GM19455 (cell line): Measurements from ENCODE around the gene GPD2.

ENCODE experiments used
- ATAC-seq: cut with Tn5 transposase; IDR thresholded peaks from one replicate; pipeline ENCODE4 v1.9.1; 2021; ENCODE audit not compliant: unreplicated experiment

GPD2 gene

DNA sequence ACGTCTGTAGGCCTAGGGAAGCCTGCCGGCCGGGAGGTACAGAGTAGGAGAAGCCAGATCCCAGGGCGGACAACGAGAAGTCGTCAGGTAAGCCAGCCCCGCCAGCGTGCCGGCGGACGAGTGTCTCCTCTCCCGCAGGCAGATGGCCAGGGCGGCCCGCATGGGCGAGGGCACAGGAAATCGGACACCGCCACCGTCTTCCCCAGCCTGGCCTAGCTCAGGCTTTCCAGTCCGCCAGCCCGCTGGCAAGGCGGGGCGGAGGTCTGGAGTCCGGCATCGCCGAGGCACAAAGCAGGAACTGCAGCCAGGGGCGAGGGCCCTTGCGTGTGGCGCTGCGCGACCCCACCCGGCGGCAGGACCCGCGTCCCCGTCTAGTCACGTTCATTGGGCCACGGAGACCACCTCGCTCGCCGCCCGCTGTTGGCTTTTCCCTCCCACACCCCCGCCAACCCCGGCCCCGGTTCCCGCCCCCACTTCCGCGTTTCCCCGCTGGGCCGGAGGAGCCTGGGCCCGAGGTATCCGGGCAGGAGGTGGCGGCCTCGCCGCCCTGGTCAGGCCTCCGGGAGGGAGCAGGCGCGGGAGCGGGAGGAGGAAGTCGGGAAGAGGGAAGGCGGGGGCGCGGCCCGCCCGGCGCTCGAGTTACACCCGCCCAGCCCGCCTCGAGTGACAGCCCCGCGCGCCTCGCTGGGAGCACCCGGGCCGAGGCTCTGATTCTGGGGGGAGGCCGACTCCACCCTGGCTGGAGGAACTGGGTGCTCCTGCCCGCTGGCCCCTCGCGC, at the start of gene GPD2:
Gene GPD2 (plus strand): TSS at position 662 of the 779 bp plus-strand sequence. CDS start 39,727 bp downstream, outside the sequence.
- ATAC-seq: peak; percentile 59

DNA sequence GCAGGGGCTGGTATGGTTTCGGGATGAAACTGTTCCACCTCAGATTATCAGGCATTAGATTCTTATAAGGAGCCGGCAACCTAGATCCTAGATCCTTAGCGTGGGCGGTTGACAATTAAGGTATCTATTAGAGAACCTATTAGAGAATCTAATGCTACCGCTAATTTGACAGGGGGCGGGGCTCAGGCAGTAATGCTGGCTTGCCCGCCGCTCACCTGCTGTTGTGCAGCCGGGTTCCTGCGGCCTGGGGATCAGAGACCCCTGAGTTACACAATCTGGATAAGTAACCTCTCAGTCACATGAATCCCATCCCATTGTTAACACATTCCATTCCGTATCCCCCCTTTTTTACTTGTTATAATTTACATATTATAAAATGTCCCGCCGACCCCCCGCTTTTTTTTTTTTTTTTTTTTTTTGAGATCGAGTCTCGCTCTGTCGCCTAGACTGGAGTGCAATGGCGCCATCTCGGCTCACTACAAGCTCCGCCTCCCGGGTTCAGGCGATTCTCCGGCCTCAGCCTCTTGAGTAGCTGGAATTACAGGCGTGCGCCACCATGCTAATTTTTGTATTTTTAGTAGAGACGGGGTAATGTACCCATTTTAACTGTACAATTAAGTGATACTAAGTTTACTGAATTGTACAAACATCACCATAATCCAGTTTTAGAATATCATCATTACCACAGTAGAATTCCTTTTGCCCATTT, 42.0 kb upstream of the GPD2 start:
- ATAC-seq: no peak

DNA sequence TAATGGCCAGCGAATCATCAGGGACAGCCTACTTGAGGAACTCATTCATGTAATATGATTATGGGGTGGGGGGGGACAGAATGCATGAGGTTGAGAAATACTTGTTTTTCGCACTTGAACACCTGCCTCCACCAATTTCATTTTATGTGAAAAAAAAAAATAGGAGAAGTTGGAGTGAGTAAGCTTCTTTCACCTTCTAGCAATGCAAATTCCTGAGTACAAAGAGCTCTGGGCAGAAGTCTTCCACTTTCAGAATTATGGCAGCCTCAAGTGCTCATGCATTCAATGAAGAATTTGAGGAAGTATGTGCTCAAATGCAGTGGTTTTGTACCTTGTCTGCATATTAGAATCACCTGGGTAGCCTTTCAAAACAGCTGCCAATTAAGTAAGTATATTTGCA, 40.1 kb upstream of the GPD2 start:
- ATAC-seq: no peak

DNA sequence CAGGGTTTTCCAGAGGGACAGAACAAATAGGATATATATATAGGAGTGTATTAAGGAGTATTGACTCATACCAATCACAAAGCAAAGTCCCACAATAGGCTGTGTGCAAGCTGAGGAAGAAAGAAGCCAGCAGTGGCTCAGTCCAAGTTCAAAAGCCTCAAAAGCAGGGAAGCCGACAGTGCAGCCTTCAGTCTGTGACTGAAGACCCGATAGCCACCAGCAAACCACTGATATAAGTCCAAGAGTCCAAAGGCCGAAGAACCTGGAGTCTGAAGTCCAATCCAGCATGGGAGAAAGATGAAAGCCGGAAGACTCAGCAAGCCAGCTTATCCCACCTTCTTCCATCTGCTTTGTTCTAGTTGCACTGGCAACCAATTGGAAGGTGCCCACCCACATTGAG, 39.0 kb upstream of the GPD2 start:
- ATAC-seq: no peak

DNA sequence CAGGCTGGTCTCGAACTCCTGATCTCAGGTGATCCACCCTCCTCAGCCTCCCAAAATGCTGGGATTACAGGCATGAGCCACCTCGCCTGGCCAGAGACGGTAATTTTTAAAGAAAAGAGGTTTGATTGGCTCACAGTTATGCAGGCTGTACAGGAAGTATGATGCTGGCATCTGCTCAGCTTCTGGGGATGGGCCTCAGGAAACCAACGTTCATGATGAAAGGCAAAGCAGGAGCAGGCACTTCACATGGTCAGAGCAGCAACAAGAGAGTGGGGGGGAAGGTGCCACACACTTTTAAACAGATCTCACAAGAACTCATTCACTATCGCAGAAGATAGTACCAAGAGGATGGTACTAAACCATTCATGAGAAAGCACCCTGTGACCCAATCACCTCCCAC, 38.0 kb upstream of the GPD2 start:
- ATAC-seq: no peak

DNA sequence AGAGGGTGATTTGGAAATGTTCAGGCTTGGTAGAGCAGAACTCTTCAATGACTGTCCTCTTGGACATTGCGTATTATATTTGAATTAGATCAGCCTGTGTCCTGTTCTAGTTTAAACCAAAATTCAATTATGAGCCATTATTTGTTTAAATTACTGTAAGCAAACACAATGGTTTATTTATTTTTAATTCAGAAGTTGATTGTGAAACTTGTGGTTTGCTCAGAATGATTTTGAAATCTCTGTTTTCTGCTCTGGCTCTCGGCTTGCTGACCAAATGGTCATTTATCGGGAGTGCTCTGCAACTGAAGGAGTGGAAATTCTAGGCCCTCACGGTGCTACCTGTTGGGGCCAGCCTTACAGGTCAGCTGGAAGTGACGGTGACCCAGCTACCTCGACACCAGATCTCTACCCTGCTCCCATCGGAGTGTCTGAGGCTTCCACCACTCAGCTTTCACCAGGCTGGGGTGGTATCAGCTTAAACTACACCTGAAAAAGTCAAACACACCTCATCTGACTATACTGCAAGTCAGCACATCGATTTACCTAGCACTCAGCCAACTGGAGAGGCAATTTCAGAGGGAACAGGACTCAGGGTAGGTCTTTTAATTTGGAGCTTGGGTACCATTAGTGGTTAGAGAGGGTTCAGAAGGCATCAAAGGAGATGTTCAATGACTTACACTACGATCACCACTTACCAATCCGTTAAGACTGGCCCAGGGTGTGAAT, 36.8 kb upstream of the GPD2 start:
- no peak for ATAC-seq

DNA sequence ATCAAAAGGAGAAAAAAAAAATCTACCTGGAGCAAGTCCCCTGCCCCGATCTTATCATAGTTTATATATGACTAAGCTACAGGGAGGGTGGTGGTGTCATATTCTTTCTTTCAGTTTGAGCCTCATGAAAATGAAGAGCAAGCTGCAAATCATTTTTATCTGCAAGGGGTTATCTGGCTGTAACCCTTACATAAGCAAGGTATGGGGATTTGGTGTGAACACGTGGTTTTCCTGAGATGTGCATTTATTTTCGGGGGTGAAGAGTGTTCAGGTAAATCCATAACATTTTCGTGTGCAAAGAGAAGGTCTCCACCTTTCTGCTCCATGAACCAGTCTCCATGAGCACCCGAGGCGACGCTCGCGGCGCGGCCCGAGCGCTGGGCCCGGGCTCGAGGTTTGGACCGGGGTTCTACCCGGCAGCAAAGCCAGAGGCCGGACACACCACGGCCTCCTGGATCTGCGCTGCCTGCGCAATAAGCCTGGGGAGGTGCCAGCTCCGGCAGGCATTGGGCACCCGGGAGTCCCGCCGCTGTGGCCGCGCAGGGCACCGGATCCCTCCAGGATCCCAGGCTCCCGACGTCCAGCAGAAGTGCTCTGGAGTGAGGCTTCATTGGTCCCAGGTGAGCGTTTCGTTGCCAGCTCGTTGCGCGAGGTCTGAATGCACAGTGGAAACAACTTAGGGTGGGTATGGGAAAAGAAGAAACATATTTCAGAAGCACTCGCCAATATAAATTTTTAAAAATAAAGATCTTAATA, 36.1 kb upstream of the GPD2 start:
- peak; percentile 40 for ATAC-seq

DNA sequence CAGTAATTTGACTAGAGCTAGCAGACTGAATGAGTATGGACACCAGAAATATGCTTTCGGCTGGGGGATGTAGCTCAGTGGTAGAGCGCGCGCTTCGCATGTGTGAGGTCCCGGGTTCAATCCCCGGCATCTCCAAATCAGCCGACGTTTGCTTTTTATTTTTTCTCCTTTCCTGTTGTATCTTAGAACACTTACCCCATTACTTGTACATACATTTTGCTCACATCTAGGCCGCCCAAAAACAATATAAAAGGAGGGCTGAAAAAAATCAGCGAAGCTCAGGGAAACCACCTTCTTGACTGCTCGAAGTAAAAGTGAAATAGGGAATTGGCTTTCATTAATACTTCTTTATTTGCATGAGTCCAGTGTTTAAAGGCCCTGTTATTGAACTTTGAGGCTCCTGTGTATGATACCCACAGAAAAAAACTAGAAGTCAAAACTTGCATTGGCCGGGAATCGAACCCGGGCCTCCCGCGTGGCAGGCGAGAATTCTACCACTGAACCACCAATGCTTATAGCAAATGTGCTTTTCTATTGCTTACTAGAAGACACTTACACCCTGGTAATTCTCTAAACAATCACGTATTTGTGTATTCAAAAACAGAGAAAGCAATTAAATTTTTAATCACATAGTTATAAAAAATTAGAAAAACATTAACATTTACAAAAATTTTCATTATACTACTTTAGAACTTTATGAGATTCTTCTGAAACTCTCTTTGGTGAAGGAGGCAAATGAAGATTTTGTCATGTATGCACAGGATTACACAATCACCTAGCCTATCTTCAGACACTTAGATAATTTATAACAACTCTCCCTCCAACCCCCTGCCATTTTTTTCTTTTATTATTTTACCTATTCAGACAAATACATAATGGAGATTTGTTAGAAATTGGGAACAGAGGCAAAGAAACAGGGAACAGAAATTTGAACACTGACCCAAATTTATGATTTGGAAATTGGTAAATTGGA, 35.2 kb upstream of the GPD2 start:
- peak; percentile 66 for ATAC-seq

DNA sequence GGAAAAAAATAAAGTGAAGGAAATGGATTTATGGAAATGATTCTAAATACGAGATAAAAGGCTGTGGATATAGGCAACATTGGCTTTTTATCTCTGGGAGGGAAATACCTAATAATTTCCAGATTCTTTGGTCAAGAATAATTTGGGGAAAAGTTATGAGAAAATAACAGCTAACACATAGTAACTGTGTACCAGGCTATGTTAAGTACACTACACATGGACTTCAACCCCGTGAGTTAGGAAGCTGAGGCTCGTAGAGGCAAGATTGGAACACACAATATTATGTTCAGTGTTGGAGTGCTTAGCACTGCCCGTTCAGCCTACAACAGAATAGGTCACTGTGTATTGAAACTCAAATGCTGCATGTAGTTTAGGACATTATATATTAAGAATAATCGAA, 34.3 kb upstream of the GPD2 start:
- ATAC-seq: no peak

DNA sequence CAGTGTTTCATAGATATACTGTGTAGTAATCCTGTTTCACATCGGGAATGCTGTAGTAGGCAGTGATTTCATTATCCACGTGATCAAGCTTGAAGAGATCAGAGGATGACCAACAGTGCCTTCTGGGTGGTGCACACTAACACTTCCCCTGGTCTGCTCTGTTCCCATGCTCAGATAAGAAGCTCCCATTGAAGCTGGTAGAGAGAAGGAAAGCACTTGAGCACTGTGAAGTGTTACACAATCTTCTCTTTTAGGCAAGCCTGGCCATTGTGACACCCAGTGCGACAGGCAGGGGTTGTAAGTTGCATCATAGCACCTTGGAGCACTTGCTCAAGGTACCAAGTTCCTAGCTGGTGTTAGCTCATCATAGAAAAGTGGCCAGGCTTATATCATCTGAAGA, 30.6 kb upstream of the GPD2 start:
- no peak for ATAC-seq

DNA sequence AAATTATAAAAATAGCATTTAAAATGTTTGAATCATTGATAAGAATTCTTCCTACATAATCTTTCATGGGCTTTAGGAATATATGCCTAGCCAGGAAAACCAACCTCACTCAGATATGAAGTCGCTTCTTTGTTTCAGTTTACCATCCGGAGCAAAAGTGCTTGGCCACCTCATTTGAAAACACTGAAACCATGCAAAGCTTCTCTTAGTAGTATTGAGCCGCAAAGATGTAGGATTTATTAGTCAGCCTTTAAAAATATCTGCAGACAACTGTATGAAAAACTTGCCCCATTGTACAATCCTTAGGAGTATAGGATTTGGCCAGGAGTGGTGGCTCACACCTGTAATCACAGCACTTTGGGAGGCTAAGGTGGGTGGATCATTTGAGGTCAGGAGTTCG, 24.3 kb upstream of the GPD2 start:
- no peak for ATAC-seq

DNA sequence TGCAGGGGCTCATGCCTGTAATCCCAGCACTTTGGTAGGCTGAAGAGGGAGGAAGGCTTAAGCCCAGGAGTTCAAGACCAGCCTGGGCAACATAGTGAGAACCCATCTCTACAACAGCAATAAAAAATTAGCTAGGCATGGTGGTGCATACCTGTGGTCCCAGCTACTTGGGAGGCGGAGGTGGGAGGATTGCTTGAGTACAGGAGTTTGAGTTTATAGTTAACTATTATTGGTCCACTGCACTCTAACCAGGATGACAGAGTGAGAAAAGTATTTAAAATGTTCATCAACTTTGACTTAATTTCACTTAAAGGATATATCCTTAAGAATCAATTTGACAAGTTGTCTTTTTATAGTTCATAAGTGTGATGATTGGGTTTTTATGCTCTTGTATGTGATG, 14.3 kb upstream of the GPD2 start:
- no peak for ATAC-seq

DNA sequence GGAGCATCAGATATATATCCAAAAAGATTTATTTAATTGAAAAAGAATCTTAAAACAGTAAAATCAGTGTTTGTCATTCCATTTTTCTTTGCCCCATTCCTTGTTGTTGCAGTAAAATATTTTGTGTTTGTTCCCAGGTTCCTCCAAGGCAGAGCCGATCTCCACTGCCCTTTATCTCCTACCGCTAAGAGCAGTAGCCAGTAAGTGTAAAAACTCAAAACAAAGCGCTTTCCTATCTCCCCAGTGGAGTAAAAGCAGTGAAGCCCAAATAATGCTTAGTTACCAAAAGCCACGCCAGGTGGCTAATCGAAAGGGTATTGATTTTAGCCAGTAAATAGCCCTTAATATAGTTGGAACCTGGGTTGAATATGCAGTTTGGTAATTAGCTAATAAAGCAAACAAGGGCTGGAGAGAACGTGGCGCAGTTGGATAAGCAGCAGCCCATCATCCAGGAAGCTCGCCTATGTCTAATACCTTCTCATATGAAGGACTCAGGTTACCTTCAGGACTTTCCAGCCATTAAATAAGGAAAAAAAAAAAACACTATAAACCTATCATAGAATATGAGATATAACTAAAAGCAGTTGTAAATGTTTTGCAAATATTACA, 12.4 kb upstream of the GPD2 start:
- no peak for ATAC-seq

DNA sequence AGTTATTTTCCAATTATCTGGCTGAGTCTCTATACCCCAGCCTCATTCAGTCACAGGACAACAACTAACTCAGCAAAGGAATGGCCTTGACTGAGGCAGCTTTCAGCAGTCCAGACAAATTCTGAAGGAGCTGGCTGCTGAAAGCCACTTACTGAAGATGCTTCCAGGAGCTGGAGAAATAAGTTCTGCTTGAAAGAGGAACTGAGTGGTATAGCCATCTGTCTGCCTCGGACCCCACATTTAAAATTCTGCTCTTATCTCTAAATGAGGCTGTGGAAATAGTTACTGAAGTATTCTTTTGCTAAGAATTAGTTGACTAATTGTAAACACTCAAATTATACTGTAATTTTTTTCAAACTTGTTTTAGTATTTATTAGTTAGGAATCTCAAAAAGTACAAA, 9.1 kb upstream of the GPD2 start:
- no peak for ATAC-seq

DNA sequence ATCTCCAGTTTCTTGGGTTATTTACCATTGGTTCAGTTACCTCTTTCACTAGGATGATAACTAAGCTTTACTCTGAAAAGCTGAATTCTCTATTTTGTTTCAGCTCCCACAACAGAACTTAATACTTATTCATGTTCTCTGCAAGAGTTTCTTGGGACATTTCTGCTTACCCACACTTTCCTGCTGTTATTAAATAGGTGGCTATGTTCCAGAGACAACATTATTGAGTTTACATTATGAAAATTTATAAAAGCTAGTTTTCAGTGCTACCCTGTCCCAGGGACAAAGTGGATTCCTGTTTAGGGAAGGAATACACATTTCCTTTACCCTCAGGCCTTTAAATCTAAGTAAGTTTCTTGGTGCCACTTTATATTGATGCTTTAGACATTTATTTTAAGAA, 7.0 kb upstream of the GPD2 start:
- ATAC-seq: no peak

DNA sequence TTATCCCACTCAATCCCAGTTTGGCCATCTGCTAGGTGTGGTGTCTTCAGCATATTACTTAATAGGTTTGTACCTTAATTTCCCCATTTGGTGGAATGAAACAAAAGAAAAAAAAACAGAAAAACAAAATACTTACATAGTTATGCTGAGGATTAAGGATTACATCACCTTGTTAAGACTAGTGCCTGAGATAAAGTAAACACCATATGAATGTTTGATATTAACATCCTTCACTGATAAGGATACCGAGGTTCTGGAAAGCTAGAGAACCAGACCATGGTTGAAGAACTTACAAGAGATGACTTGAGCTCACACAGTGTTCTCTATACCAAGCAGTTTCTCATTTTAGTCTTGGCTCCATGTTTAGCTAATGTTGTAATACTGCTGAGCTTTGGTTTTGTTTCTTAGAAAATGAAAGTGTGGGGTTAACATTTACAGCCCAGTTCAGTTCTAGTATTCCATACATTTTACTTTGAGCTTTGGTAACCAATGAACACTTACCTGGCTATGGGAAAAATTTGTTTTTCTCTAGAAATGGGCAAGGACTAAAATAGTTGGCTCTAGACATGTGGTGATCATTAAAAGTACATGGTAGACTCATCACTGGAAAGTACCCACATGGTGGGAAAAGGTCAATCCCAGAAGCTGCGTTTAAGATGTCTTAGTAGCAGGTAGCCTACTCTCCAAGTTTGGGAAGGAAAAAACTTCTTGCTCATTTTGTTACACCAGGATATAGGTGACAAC, 5.8 kb upstream of the GPD2 start:
- ATAC-seq: peak; percentile 22

DNA sequence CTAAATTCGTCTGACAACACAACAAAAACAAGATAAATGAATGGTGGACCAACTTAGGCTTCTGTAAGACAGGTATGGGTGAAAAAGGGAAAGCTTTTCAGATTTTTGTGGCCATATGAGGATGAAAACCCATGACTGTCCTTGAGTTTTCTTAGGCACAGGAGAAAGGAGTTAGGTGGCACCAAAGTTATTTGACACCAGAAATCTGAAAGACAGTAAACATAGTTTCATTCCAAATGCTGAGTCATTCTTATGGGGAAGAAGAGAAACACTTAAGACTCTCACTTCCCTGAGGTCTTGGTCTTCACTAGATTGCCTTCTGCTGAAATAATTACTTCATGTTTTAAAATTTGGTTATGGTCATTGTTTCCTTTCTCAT, 5.2 kb upstream of the GPD2 start:
- ATAC-seq: peak; percentile 55

DNA sequence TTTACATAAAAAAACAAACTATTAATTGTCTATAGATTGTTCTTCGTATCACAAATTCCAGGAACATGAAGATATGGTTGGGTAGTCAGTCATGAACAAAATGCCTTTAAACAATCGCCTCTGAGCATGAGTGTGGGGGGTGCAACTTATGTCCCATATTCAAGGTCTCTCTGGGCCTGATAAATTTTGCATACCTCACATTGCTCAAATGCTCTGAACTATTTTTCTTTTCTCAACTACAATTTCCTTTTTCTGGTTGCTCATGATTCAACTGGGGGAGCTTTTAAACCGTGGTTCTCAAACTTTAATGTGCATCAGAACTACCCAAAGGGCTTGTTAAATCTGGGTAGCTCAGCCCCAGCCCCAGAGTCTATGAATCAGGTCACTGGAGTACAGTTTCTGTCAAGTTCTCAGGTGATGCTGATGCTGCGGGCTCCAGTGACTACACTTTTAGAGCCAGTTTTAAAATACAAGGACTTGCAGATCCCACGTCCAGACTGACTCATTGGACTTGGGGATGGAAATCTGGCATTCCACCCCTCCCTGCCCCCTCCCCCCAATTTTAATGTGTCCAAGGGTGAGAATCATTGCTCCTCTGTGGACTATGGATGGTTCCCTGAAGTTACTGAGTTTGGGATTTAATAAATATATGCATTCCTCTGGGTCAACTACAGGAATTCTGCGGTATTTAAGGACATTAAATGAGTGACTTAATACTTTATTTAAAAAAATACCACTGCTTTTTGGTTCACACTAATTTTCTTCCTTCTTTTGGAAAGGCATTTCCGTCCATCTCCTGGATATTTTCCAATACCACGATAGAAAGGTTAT, 1.5 kb upstream of the GPD2 start:
- ATAC-seq: no peak
